GM18517 (cell line): Measurements from ENCODE around the gene SEZ6L.
"Not testable (repeated sequence)": the region's sequence is repeated elsewhere in the genome, so short reads cannot be mapped to it uniquely, and the experiment has no call there.

Experiments used
- ATAC-seq: cut with Tn5 transposase; IDR thresholded peaks from one replicate; pipeline ENCODE4 v1.9.1; 2021; ENCODE audit warnings: mild to moderate bottlenecking, moderate library complexity; ENCODE audit not compliant: unreplicated experiment

SEZ6L gene

GRCh38 chr22:26374391-26375026, 205.2 kb downstream of the SEZ6L start:
- no peak for ATAC-seq

GRCh38 chr22:26377170-26377830, 208.0 kb downstream of the SEZ6L start:
- no peak for ATAC-seq

- no peak for ATAC-seq
These were observed 211.0 kb downstream of the SEZ6L start for GRCh38 chr22:26380072-26380830.

- no peak for ATAC-seq
These were observed 213.5 kb downstream of the SEZ6L start for GRCh38 chr22:26382782-26383181.

GRCh38 chr22:26383968-26384556, 214.8 kb downstream of the SEZ6L start:
- ATAC-seq = no peak

GRCh38 chr22:26385164-26385563, 215.9 kb downstream of the SEZ6L start:
- no peak for ATAC-seq

- no peak for ATAC-seq
These were observed 219.9 kb downstream of the SEZ6L start for GRCh38 chr22:26389125-26389524.

GRCh38 chr22:26391091-26391490, 221.8 kb downstream of the SEZ6L start:
- no peak for ATAC-seq

GRCh38 chr22:26391623-26392022, 222.4 kb downstream of the SEZ6L start:
- ATAC-seq = no peak

- no peak for ATAC-seq
These were observed 224.7 kb downstream of the SEZ6L start for GRCh38 chr22:26393929-26394328.

GRCh38 chr22:26394777-26395176, 225.5 kb downstream of the SEZ6L start:
- no peak for ATAC-seq

GRCh38 chr22:26395926-26396325, 226.7 kb downstream of the SEZ6L start:
- ATAC-seq = no peak

- ATAC-seq = no peak
These were observed 229.5 kb downstream of the SEZ6L start for GRCh38 chr22:26398741-26399153.

GRCh38 chr22:26399289-26399688, 230.0 kb downstream of the SEZ6L start:
- ATAC-seq = no peak

- ATAC-seq = no peak
These were observed 232.5 kb downstream of the SEZ6L start for GRCh38 chr22:26401726-26402125.

- ATAC-seq = no peak
These were observed 235.7 kb downstream of the SEZ6L start for GRCh38 chr22:26404851-26405421.

- no peak for ATAC-seq
These were observed 236.9 kb downstream of the SEZ6L start for GRCh38 chr22:26406118-26406517.

GRCh38 chr22:26408562-26409220, 239.4 kb downstream of the SEZ6L start:
- ATAC-seq = not testable (repeated sequence)

GRCh38 chr22:26409719-26410335, 240.6 kb downstream of the SEZ6L start:
- no peak for ATAC-seq

- no peak for ATAC-seq
These were observed 241.1 kb downstream of the SEZ6L start for GRCh38 chr22:26410386-26410785.
